ENCODE data around the gene KERA. TPM values are rescaled to one million over a fixed set of nuclear protein-coding genes. Genes with fewer than 3 reads are reported as not detected.

The KERA gene
- total and polyA plus RNA-seq, 12 donors = 0.14 TPM; not detected in 11

- peak in 1 of 2 donors; percentile 9 for DNase-seq
- ATAC-seq = no peak
- H3K27ac ChIP-seq = peak overlapping the region in 6 of 10 donors; percentile 2 to 63 (median 22)
- no peak for TF ChIP-seq CTCF (IDR thresholded peaks at IDR 0.05)
- H3K36me3 ChIP-seq = no peaks in the 10 kb centered on the region
- intact Hi-C loops (cut with DNase I) = no loop called here
- H3K4me1 ChIP-seq = no peaks in the 10 kb centered on the region
- peaks cover 0 to 15% (median 0%) of the 10 kb centered on the region in 11 donors for H3K9me3 ChIP-seq
- no peak overlapping the region for H3K4me3 ChIP-seq
- H3K27me3 ChIP-seq = no peaks in the 10 kb centered on the region
- 51 to 58% methylated on average over 5 of the region's 5 CpGs for WGBS, 2 donors
Measured at GRCh38 chr12:91017511-91018263, 40.1 kb downstream of the KERA start.

GRCh38 chr12:91017043-91017442, 40.8 kb downstream of the KERA start:
- H3K27me3 ChIP-seq = no peaks in the 10 kb centered on the region
- peaks cover 0 to 15% (median 0%) of the 10 kb centered on the region in 11 donors for H3K9me3 ChIP-seq
- intact Hi-C loops (cut with DNase I) = no loop called here
- no peak overlapping the region for H3K4me3 ChIP-seq
- DNase-seq = no peak
- 66 to 72% methylated on average over 1 of the region's 1 CpG for WGBS, 2 donors
- H3K36me3 ChIP-seq = no peaks in the 10 kb centered on the region
- peak overlapping the region in 4 of 10 donors; percentile 2 to 63 (median 12) for H3K27ac ChIP-seq
- H3K4me1 ChIP-seq = no peaks in the 10 kb centered on the region
- peak in 6 of 8 donors; percentile 58 to 88 (median 64) for ATAC-seq
- no peak for TF ChIP-seq CTCF (IDR thresholded peaks at IDR 0.05)

- ATAC-seq = no peak
- Histone ChIP-seq H3K36me3 (no peaks in the 10 kb centered on the region), H3K9me3 (peaks cover 0 to 6% (median 0%) of the 10 kb centered on the region in 11 donors), H3K4me3 (no peak overlapping the region), H3K27me3 (no peaks in the 10 kb centered on the region), H3K27ac (no peak overlapping the region), H3K4me1 (no peaks in the 10 kb centered on the region)
- WGBS, 2 donors = 74 to 89% methylated on average over 1 of the region's 1 CpG
- DNase-seq = no peak
- TF ChIP-seq CTCF (IDR thresholded peaks at IDR 0.05) = no peak
- intact Hi-C loops (cut with DNase I) = no loop called here
Measured at GRCh38 chr12:91009319-91009950, 48.4 kb downstream of the KERA start.

- no peak for TF ChIP-seq CTCF (IDR thresholded peaks at IDR 0.05)
- 75 to 94% methylated on average over 2 of the region's 2 CpGs for WGBS, 2 donors
Measured at GRCh38 chr12:91007531-91008290, 50.1 kb downstream of the KERA start.

More at GRCh38 chr12:91007531-91008290, 50.1 kb downstream of the KERA start:
- Histone ChIP-seq H3K27me3 (no peaks in the 10 kb centered on the region), H3K36me3 (no peaks in the 10 kb centered on the region), H3K27ac (no peak overlapping the region), H3K9me3 (no peaks in the 10 kb centered on the region), H3K4me3 (no peak overlapping the region), H3K4me1 (no peaks in the 10 kb centered on the region)
- intact Hi-C loops (cut with DNase I) = no loop called here
- no peak for DNase-seq
- ATAC-seq = no peak
